ENCODE results near the gene BMPR1A. TPM values are rescaled to one million over a fixed set of nuclear protein-coding genes. Genes with fewer than 3 reads are reported as not detected.

Gene BMPR1A
- polyA plus RNA-seq, 2 of the 4 experiments (the other 2 are of a cell fraction) = 25.5 to 39.0 TPM

GRCh38 chr10:86708068-86708782 is 48.2 kb upstream of the BMPR1A start:
- ATAC-seq = no peak
- ChIA-PET CTCF (interaction anchor here (0.8 to 3.5 kb wide), 6 partner anchors 12 to 192 kb away, joined by 3 to 16 read pairs (median 3); no protein-coding TSS in a partner anchor), POLR2A (no interaction called here)
- H3K4me2 ChIP-seq = no peak overlapping the region
- TF ChIP-seq RAD21 (conservative IDR thresholded peaks at IDR 0.05 in 1 of 2, IDR thresholded peaks at IDR 0.05 in 1 of 2) (no peak), SMC3 (IDR thresholded peaks at IDR 0.05) (no peak), ELK1 (IDR thresholded peaks at IDR 0.05; ENCODE audit: low read depth, low read length) (no peak), CHD4 (IDR thresholded peaks at IDR 0.05; ENCODE audit: borderline replicate concordance) (no peak), NR3C1 (IDR thresholded peaks at IDR 0.05) (no peak), HOXB5 (CRISPR knock-in tag; IDR thresholded peaks at IDR 0.05) (no peak), CEBPB (IDR thresholded peaks at IDR 0.05) (no peak), EP300 (IDR thresholded peaks at IDR 0.05) (no peak), CBX8 (IDR thresholded peaks at IDR 0.05) (no peak), POLR2A (IDR thresholded peaks at IDR 0.05; ENCODE audit: low read length) (no peak), HMGXB4 (CRISPR knock-in tag; IDR thresholded peaks at IDR 0.05; ENCODE audit: borderline replicate concordance) (no peak), CBX2 (IDR thresholded peaks at IDR 0.05; ENCODE audit: borderline replicate concordance, low read depth) (no peak), RCOR1 (IDR thresholded peaks at IDR 0.05; ENCODE audit: low read depth, low read length) (no peak), MAZ (IDR thresholded peaks at IDR 0.05; ENCODE audit: borderline replicate concordance, low read depth, low read length) (no peak), EHF (CRISPR knock-in tag; IDR thresholded peaks at IDR 0.05) (no peak), MYC (IDR thresholded peaks at IDR 0.05; ENCODE audit: borderline replicate concordance, low read length) (no peak), MAFK (IDR thresholded peaks at IDR 0.05; ENCODE audit: partially characterized antibody) (no peak), RFX5 (IDR thresholded peaks at IDR 0.05) (no peak), JUN (IDR thresholded peaks at IDR 0.05) (no peak)
- no peak for DNase-seq (ENCODE audit: low read depth in 1 of 2, low spot score in 1 of 2)
- 89% methylated on average over 8 of the region's 8 CpGs for WGBS (ENCODE audit: missing lambda C conversion rate)
- no peak overlapping the region for H3K4me3 ChIP-seq
- no peak for FAIRE-seq
- H3K9me3 ChIP-seq = no peaks in the 10 kb centered on the region
- H3K4me1 ChIP-seq = peaks cover 11% of the 10 kb centered on the region; the same call in 2 of the 3 replicates
- no peak overlapping the region for H3K27ac ChIP-seq

GRCh38 chr10:86708783-86709380 is 47.5 kb upstream of the BMPR1A start:
- H3K4me1 ChIP-seq = peaks cover 11% of the 10 kb centered on the region; the same call in 2 of the 3 replicates
- POLR2A ChIA-PET = no interaction called here
- CTCF ChIA-PET = interaction anchor here (1.0 to 3.5 kb wide), 6 partner anchors 13 to 309 kb away, joined by 3 to 16 read pairs (median 4); no protein-coding TSS in a partner anchor
- no peak for TF ChIP-seq PHF8 (IDR thresholded peaks at IDR 0.05; ENCODE audit: borderline replicate concordance, low read depth)
- no peak for TF ChIP-seq ATOH8 (CRISPR knock-in tag; IDR thresholded peaks at IDR 0.05; ENCODE audit: low read depth)
- TF ChIP-seq POLR2AphosphoS2 (conservative IDR thresholded peaks at IDR 0.05; ENCODE audit: low read length) = no peak
- no peak for TF ChIP-seq HOXB5 (CRISPR knock-in tag; IDR thresholded peaks at IDR 0.05)
- no peak for TF ChIP-seq E2F6 (IDR thresholded peaks at IDR 0.05; ENCODE audit: borderline replicate concordance, low read depth)
- no peak for TF ChIP-seq TP53 (CRISPR knock-in tag; IDR thresholded peaks at IDR 0.05)
- no peak for TF ChIP-seq GATA3 (IDR thresholded peaks at IDR 0.05; ENCODE audit: borderline replicate concordance)
- no peak for TF ChIP-seq ZSCAN20 (CRISPR knock-in tag; IDR thresholded peaks at IDR 0.05)
- TF ChIP-seq FOXS1 (CRISPR knock-in tag; IDR thresholded peaks at IDR 0.05) = no peak
- TF ChIP-seq MAX (IDR thresholded peaks at IDR 0.05) = no peak
- no peak for TF ChIP-seq RCOR1 (IDR thresholded peaks at IDR 0.05; ENCODE audit: low read depth, low read length)
- no peak for TF ChIP-seq HDAC2 (IDR thresholded peaks at IDR 0.05)
- no peak for TF ChIP-seq NPAS2 (CRISPR knock-in tag; IDR thresholded peaks at IDR 0.05; ENCODE audit: borderline replicate concordance)
- TF ChIP-seq JUNB (IDR thresholded peaks at IDR 0.05) = no peak
- TF ChIP-seq JUN (IDR thresholded peaks at IDR 0.05) = no peak
- no peak for TF ChIP-seq RFX5 (IDR thresholded peaks at IDR 0.05)
- TF ChIP-seq MAZ (IDR thresholded peaks at IDR 0.05; ENCODE audit: borderline replicate concordance, low read depth, low read length) = no peak
- no peak for TF ChIP-seq MYC (IDR thresholded peaks at IDR 0.05; ENCODE audit: borderline replicate concordance, low read length)
- H3K4me2 ChIP-seq = no peak overlapping the region
- no peak for DNase-seq (ENCODE audit: low read depth in 1 of 2, low spot score in 1 of 2)
- 88% methylated on average over 5 of the region's 5 CpGs for WGBS (ENCODE audit: missing lambda C conversion rate)
- no peak overlapping the region for H3K27ac ChIP-seq
- no peak for ATAC-seq
- no peak for FAIRE-seq
- no peak overlapping the region for H3K4me3 ChIP-seq
- no peaks in the 10 kb centered on the region for H3K9me3 ChIP-seq
